Activated T-cell treated with anti-CD3 and anti-CD28 coated beads, Interleukin-2, amount 50 U/mL, for 72 hours (primary cell): ENCODE data around the gene FKTN. TPM values are rescaled to one million over a fixed set of nuclear protein-coding genes. Genes with fewer than 3 reads are reported as not detected.
"Not testable (repeated sequence)": the region's sequence is repeated elsewhere in the genome, so short reads cannot be mapped to it uniquely, and the experiment has no call there.

ENCODE experiments used
- ATAC-seq, 2 donors: fragments of 150-1000 bp; cut with Tn5 transposase; replicated peaks in 1 of 2; 2 replicates each; pipeline ENCODE4 v1.10.0; 2021; ENCODE audit warnings: moderate library complexity in 2 of 2, mild to moderate bottlenecking in 1 of 2
- DNase-seq, 2 donors: peaks; one replicate each; pipeline ENCODE4 v3.0.0; 2021 to 2022; ENCODE audit warnings: mixed read lengths in 1 of 2
- H3K27ac Mint-ChIP-seq: one replicate; pipeline ENCODE4 v1.8.0; 2022; ENCODE audit warnings: mild to moderate bottlenecking, moderate library complexity, mixed read lengths
- H3K27me3 Mint-ChIP-seq: one replicate; pipeline ENCODE4 v1.8.0; 2022; ENCODE audit warnings: low read depth, mixed read lengths
- H3K36me3 Mint-ChIP-seq, 2 donors: one replicate each; pipeline ENCODE4 v1.8.0; 2022; ENCODE audit warnings: mixed read lengths in 2 of 2, mild to moderate bottlenecking in 1 of 2; ENCODE audit not compliant: insufficient read depth in 2 of 2
- H3K4me1 Mint-ChIP-seq: one replicate; pipeline ENCODE4 v1.8.0; 2022; ENCODE audit warnings: low read depth, mixed read lengths
- H3K4me3 Mint-ChIP-seq, 2 donors: one replicate each; pipeline ENCODE4 v1.8.0; 2022; ENCODE audit warnings: mild to moderate bottlenecking in 2 of 2, mixed read lengths in 2 of 2, moderate library complexity in 2 of 2
- H3K9me3 Mint-ChIP-seq, 2 donors: one replicate each; pipeline ENCODE4 v1.8.0; 2022; ENCODE audit warnings: mixed read lengths in 2 of 2
- total RNA-seq, 2 donors: library from RNA; stranded (reverse); gene quantifications; one replicate each; pipeline ENCODE4 v1.2.3, GENCODE V29; 2022

The FKTN gene
- total RNA-seq, result 10 to 100 TPM; 18.1 to 24.0 TPM

DNA sequence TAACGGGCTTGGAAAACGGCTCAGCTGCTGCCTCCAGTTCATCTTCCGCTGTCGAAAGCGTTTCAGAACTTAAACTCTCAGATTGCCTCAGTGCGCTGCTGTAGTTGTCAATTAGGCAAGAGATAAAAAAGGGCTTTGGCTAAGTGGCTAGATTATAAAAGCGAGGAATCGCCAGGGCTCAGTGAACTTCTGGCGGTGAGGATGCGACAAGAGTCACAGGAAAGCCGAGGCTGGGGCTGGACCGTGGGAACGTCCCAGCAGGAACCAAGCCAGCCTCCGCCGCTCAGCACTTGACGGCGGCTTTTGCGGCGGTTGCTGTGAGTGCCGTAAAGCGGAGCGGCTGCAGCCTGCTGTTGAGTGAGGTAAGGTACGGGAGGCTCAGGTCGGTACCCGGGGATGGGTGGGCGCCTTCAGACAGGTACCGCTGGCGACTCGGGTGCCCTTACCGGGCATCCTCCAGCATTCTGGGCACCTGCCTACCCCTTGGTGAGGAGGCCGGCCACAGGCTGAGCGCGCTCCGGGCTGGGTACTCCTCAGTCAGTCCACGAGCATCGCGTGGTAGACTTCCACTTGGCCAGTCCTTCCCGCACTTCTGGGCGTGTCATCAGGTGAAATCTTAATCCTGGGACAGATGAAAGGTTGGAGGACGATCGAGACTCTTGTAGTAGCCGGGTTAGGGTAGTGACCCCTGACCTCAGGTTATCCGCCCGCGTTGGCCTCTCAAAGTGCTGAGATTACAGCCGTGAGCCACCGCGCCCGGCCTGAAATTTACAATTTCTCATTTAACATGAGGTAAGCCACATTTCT is at the start of gene FKTN:
FKTN (plus strand) TSS at position 328 of the 807 bp plus-strand sequence. CDS start 16,902 bp downstream, outside the sequence.
- DNase-seq (peak; percentile 81 to 85), ATAC-seq (peak; percentile 98)
- H3K9me3 Mint-ChIP-seq, result peaks cover 3 to 9% of the 10 kb centered on the region in 2 donors
- H3K27ac Mint-ChIP-seq, result peak within 1 kb of the TSS; percentile 55
- H3K4me3 Mint-ChIP-seq, result peak within 1 kb of the TSS; percentile 87 to 90
- H3K4me1 Mint-ChIP-seq, result peaks cover 19% of the 10 kb centered on the region
- H3K36me3 Mint-ChIP-seq, result peaks cover 15 to 27% of the 10 kb centered on the region in 2 donors
- H3K27me3 Mint-ChIP-seq, result no peaks in the 10 kb centered on the region

DNA sequence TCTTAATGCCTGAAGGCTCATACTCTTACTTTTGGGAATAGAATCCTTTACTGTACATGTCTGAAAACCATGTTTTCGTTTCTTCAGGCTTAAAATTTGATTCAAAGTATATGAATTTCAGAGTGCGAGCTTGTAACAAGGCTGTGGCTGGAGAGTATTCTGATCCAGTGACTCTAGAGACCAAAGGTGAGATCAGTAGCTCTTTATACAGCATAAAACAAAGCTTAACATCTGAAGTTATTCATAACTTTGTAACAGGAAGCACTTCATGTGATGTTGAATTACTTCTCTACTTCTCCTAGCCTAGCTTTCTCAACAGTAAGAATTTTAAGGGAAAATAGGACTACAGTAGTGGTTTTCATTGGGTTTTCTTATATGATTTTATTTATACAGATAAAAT is 49.4 kb upstream of the FKTN start:
- Mint-ChIP-seq H3K27ac (no peak overlapping the region), H3K4me1 (peaks cover 8% of the 10 kb centered on the region), H3K27me3 (no peaks in the 10 kb centered on the region), H3K4me3 (no peak overlapping the region), H3K9me3 (no peaks in the 10 kb centered on the region), H3K36me3 (no peaks in the 10 kb centered on the region)
- ATAC-seq, result no peak
- DNase-seq, result no peak

DNA sequence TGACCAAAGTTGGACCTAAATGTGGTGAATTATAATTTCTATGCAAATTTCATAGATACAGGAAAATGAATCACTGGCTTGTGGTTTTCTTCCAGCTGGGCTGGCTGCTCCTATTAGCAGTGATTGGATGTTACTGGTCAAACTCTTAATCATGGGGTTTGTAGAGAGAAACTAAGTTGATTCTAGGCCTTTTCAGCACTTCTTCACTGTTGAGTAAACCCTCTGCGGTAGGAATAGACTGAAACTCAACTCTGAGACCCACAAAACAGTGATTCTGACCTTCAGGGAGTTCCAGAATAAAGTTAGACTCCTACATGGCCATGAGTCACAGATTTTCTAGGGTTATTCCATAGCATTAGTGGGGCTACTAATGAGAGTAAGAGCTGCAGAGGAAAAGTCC is 47.9 kb upstream of the FKTN start:
- ATAC-seq (peak in 1 of 2 donors; percentile 28), DNase-seq (no peak)
- H3K36me3 Mint-ChIP-seq, result no peaks in the 10 kb centered on the region
- no peaks in the 10 kb centered on the region for H3K27me3 Mint-ChIP-seq
- peaks cover 8% of the 10 kb centered on the region for H3K4me1 Mint-ChIP-seq
- no peak overlapping the region for H3K4me3 Mint-ChIP-seq
- no peaks in the 10 kb centered on the region for H3K9me3 Mint-ChIP-seq
- H3K27ac Mint-ChIP-seq, result no peak overlapping the region

DNA sequence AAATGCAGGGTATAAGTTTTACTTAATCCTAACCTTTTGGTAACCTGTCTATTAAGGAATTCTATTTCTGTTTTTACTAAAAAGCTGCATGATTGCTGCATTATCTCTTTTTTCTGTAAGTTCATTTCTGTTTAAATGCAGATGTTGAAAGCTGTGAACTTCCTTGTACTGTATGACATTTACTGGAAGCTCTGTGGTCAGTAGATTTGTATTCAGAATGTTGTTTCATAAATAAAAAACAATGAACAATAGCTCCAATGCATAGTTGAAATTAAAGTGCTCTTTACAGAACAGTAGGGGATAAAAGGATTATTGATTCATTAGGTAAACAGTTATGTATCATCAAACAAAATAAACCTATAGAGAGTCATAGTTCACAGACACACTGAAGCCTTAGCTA is 46.5 kb upstream of the FKTN start:
- Mint-ChIP-seq H3K4me3 (no peak overlapping the region), H3K4me1 (peaks cover 8% of the 10 kb centered on the region), H3K9me3 (no peaks in the 10 kb centered on the region), H3K27me3 (no peaks in the 10 kb centered on the region), H3K27ac (no peak overlapping the region), H3K36me3 (no peaks in the 10 kb centered on the region)
- no peak for DNase-seq
- ATAC-seq, result no peak

DNA sequence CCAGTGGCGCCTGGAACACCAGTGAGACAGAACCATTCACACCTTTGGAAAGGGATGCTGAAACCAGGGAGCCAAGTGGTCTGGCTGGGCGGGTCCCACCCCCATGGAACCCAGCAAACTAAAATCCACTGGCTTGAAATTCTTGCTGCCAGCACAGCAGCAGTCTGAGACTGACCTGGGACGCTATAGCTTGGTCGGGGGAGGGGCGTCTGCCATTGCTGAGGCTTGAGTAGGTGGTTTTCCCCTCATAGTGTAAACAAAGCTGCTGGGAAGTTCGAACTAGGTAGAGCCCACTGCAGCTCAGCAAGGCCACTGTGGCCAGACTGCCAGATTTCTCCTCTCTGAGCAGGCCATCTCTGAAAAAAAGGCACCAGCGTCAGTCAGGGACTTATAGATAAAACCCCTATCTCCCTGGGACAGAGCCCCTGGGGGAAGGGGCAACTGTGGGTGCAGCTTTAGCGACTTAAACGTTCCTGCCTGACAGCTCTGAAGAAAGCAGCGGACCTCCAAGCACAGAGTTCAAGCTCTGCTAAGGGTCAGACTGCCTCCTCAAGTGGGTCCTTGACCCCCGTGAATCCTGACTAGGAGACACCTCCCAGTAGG is 42.0 kb upstream of the FKTN start:
- H3K27ac Mint-ChIP-seq, result no peak overlapping the region
- no peaks in the 10 kb centered on the region for H3K27me3 Mint-ChIP-seq
- no peak overlapping the region for H3K4me3 Mint-ChIP-seq
- H3K4me1 Mint-ChIP-seq, result no peaks in the 10 kb centered on the region
- DNase-seq, result no peak
- H3K9me3 Mint-ChIP-seq, result no peaks in the 10 kb centered on the region
- no peaks in the 10 kb centered on the region for H3K36me3 Mint-ChIP-seq
- ATAC-seq, result no peak

DNA sequence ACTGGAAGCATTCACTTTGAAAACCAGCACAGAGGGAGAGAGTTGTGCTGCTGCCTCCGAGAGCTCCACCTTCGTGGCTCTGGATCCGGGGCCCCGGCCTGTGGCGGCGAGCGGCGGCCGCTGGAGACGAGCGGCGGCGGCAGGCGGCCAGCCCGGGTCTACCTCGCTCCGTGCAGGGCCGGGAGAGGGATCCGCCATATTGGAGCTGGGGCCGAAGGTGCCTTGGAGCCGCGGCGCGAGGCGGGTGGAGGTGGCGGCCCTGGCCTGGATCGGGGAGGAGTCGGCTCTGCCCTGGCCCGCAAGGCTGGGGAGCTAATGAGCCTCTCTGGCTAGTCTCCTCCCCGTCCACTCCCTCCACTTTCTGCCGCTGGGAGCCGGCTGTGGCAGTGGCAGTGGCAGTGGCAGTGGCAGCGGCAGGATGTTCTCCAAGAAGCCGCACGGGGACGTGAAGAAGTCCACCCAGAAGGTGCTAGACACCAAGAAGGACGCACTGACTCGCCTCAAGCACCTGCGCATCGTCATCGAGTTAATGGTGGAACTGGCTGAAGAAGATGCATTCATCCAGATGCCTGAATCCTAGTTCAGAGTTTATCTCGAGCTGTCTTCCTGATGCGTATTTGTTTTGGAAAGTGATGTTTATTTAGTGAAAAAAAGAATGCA is 38.1 kb upstream of the FKTN start:
- not testable (repeated sequence) for H3K4me3 Mint-ChIP-seq, H3K9me3 Mint-ChIP-seq, H3K4me1 Mint-ChIP-seq, H3K27me3 Mint-ChIP-seq, H3K27ac Mint-ChIP-seq, H3K36me3 Mint-ChIP-seq
- DNase-seq (peak; percentile 40 to 52), ATAC-seq (peak; percentile 94 to 97)

DNA sequence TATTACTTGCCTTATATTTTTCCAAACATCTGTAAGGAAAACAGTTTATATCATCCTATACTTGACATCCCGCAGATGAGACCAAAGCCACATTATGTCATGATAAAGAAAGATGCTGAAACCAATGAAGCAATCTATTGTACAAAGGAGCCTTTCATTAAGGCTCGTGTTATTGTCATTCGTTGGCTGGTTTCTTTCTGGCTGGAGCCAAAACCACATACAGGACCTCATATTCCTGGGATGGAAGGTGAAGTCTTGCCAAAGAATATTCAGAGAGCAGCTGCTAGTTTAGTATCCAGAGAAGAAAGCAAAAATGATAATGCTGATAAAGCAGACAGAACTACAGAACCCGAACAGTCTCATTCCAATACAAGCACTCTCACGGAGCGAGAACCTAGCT is 36.9 kb upstream of the FKTN start:
- H3K36me3 Mint-ChIP-seq, H3K4me3 Mint-ChIP-seq, H3K4me1 Mint-ChIP-seq, H3K27ac Mint-ChIP-seq, ATAC-seq, DNase-seq, H3K27me3 Mint-ChIP-seq, H3K9me3 Mint-ChIP-seq: not testable (repeated sequence)

DNA sequence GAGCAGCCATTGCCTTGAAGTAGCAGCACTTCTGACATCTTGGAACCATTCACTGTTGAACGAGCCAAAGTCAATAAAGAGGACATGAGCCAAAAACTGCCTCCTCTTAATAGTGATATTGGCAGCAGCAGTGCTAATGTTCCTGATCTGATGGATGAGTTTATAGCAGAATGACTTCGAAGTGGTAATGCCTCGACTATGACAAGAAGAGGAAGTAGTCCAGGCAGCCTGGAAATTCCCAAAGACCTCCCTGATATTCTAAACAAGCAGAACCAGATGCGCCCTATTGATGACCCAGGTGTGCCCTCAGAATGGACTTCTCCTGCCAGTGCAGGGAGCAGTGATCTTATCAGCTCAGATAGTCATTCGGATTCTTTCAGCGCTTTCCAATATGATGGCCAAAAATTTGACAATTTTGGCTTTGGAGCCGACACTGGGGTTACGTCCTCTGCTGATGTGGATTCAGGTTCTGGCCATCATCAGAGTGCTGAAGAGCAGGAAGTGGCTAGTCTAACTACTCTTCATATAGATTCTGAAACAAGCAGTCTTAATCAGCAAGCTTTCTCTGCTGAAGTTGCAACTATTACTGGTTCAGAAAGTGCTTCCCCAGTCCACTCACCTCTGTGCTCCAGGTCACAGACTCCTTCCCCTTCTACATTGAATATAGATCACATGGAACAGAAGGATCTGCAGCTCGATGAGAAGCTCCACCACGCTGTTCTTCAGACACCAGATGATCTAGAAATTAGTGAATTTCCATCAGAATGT is 35.1 kb upstream of the FKTN start:
- H3K4me3 Mint-ChIP-seq, H3K27ac Mint-ChIP-seq, H3K36me3 Mint-ChIP-seq, H3K9me3 Mint-ChIP-seq, DNase-seq, H3K4me1 Mint-ChIP-seq, H3K27me3 Mint-ChIP-seq: not testable (repeated sequence)
- peak in 1 of 2 donors; percentile 38 for ATAC-seq

DNA sequence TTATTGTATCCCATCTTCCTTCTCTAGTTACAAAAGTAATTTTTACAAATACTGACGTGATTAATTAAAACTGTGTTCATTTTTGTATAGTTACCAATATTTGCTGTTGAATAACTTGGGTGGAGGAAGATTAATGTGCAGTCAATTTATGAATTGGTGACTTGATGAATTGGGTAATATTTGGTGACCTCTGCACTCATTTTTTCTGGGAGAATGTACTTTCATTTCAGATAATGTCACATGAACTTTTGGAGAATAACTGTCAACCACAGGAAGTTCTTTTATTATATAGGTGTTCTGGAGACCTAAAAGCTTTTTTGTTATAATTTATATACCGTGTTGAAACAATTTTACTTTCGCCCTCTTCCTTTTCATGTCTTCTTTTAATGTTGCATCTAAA is 26.4 kb upstream of the FKTN start:
- Mint-ChIP-seq H3K4me1 (peaks cover 32% of the 10 kb centered on the region), H3K27ac (no peak overlapping the region), H3K27me3 (no peaks in the 10 kb centered on the region), H3K36me3 (peaks cover 2 to 5% of the 10 kb centered on the region in 2 donors), H3K9me3 (peaks cover 2 to 5% of the 10 kb centered on the region in 2 donors), H3K4me3 (no peak overlapping the region)
- ATAC-seq, result no peak
- DNase-seq, result no peak

DNA sequence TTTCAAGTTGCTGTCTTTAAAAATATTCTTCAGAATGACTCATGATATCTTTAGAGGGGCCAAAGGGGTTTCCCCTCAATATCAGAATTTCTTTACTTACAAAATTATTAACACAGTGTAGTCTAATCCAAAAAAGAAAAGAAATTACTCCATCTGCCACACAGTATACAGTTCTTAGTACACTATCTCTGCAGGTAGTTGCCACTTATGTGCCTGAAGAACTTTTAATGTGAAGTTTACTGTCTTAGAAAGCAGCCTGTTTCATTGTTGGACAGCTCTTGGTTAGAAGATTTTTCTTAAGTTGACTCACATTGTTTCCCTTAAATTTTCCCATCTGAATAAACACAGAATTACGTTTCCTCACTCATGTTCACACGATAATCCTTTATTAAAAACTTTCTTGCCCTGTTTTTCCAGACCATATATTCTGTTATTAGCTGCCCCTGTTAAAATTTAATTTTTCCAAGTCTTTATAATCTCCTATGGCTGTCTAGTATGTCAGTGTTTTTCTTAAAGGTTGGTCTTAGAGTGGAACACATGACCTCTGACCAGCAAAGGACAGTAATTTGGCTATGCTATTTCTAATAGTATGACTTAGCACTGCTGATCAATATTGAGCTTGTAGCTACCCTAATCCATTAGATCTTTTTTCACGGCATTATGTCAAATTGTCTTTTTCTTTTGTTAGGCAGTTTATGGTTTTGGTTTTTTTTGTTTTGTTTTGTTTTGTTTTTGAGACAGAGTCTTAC is 21.8 kb upstream of the FKTN start:
- DNase-seq, result no peak
- H3K27me3 Mint-ChIP-seq, result peaks cover 7% of the 10 kb centered on the region
- peak; percentile 32 to 64 for ATAC-seq
- no peak overlapping the region for H3K27ac Mint-ChIP-seq
- peaks cover 0 to 1% of the 10 kb centered on the region in 2 donors for H3K36me3 Mint-ChIP-seq
- H3K9me3 Mint-ChIP-seq, result no peaks in the 10 kb centered on the region
- peaks cover 32% of the 10 kb centered on the region for H3K4me1 Mint-ChIP-seq
- no peak overlapping the region for H3K4me3 Mint-ChIP-seq

DNA sequence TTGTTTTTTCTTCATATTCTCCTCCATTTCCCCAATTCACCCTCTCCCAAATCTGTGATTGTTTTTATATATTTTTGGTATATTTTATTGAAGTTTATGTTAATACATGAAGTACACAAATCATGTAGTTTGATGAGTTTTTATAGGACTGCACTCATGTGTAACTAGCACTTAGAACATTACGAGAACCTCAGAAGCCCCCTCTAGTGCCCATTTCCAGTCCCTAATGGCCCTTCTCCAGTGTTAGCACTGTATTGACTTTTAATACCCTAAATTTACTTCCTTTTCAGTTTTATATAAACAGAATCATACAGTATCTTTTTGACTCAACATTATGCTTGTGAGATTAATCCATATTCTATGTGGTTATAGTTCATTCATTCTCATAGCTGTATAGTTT is 18.5 kb upstream of the FKTN start:
- DNase-seq, result no peak
- H3K27me3 Mint-ChIP-seq, result peaks cover 7% of the 10 kb centered on the region
- ATAC-seq, result no peak
- H3K4me1 Mint-ChIP-seq, result peaks cover 31% of the 10 kb centered on the region
- no peak overlapping the region for H3K4me3 Mint-ChIP-seq
- no peaks in the 10 kb centered on the region for H3K9me3 Mint-ChIP-seq
- peaks cover 0 to 1% of the 10 kb centered on the region in 2 donors for H3K36me3 Mint-ChIP-seq
- no peak overlapping the region for H3K27ac Mint-ChIP-seq

DNA sequence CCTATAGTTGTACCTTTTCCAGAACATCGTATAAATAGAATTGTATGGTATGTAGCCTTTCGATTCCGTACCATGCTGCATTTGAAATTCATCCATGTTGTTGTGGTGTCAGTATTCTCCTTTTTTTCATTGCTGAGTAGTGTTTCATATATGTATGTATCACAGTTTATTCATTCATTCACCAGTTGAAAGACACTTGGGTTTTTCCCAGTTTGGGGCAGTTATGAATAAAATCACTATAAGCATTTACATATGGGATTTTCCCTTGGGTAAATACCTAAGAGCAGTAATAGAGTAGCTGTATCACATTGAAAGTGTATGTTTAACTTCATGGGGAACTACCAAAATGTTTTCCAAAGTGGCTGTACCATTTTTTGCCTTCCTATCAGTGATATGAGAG is 16.1 kb upstream of the FKTN start:
- H3K4me1 Mint-ChIP-seq, result peaks cover 12% of the 10 kb centered on the region
- peaks cover 7% of the 10 kb centered on the region for H3K27me3 Mint-ChIP-seq
- H3K27ac Mint-ChIP-seq, result no peak overlapping the region
- peaks cover 0 to 1% of the 10 kb centered on the region in 2 donors for H3K36me3 Mint-ChIP-seq
- H3K4me3 Mint-ChIP-seq, result no peak overlapping the region
- ATAC-seq (peak; percentile 98 to 99), DNase-seq (no peak)
- H3K9me3 Mint-ChIP-seq, result no peaks in the 10 kb centered on the region
